Gastrocnemius medialis (tissue), 4 donors: Measurements from ENCODE around the gene FAM136A.

Experiments used
- CTCF ChIP-seq, 5 experiments: fragments of 450-650 bp in 3 of 5; fragments of 200-600 bp in 2 of 5; sonication (generic) in 2 of 5; IDR thresholded peaks in 4 of 5; conservative IDR thresholded peaks in 1 of 5; 1 replicate in 4 of 5; 2 replicates in 1 of 5; pipeline ENCODE4 v1.5.1; 2016 to 2019; ENCODE audit warnings: antibody characterized with exemption in 5 of 5, mild to moderate bottlenecking in 3 of 5, moderate library complexity in 3 of 5
- POLR2A ChIP-seq, 2 donors: fragments of 450-650 bp; IDR thresholded peaks; one replicate each; pipeline ENCODE4 v1.6.1; 2017; ENCODE audit warnings: antibody characterized with exemption in 2 of 2, mild to moderate bottlenecking in 2 of 2, moderate library complexity in 2 of 2

GRCh38 chr2:70322518-70322917, 20.7 kb upstream of the FAM136A start:
- TF ChIP-seq CTCF (IDR thresholded peaks at IDR 0.05 in 4 of 5, conservative IDR thresholded peaks at IDR 0.05 in 1 of 5) (no peak), POLR2A (IDR thresholded peaks at IDR 0.05) (no peak)
